GM19035 (cell line): ENCODE measurements around the gene DRD1.

ENCODE experiments used
- ATAC-seq: cut with Tn5 transposase; IDR thresholded peaks from one replicate; pipeline ENCODE4 v1.9.1; 2021; ENCODE audit not compliant: unreplicated experiment

DRD1 gene

DNA sequence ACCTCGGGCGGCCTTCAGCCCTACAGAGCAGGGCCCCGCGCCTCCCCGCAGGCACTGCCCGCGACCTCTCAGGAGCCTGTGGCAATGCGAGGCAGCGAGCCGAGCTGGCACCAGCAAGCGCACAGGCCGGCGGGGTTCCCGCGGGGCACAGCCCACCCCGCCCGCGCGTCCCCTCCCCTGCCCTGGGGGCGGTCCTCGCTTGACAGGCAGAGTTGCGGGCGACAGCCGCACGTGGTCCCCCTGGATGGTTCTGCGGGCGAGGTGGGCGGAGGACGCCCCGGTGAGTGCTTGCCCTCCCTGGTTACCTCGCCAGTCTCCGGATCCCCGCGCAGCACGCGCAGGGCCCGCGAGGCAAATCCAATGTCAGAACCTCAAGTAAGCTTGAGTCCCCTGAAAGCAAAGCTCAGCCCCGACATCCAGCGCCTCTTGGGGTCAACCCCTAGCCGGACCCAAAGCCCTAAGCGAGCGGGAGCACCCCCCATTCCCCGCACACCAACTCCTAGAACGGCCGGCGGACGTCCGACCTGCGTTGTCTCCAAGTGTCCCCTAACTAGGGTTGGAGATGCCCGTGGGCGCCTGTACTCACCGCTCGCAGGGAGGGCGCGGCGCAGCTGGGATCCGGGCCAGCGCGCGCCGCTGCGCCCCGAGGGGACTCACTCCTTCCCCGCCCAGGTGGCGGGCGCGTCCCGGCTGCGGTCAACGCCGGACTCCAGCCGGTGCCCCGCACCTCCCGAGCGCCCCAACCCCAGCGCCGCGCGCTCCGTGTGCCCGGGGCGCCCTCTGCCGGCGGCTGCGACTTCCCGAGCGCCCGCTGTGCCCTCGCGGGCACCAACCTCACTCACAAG is at the start of gene DRD1:
Gene DRD1 (minus strand): TSS at position 123 of the 845 bp plus-strand sequence. CDS start 1,083 bp downstream, outside the sequence.
- ATAC-seq: no peak

DNA sequence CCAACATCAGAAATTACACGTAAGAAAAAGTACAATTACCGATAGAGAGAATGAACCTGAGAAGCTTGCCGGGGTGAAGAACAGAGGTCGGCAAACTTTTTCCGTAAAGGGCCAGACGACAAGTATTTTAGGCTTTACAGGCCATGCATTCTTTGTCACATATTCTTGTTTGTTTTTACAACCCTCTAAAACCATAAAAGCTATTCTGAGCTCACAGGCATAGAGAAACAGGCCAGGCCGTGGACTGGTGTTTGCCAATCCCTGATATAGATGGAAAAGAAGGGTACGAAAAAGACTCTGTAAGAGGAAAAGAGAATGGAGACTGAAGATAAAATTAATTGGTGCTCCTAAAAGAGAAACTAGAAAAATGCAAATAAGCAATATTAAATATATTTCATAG is 49.7 kb upstream of the DRD1 start:
- no peak for ATAC-seq

DNA sequence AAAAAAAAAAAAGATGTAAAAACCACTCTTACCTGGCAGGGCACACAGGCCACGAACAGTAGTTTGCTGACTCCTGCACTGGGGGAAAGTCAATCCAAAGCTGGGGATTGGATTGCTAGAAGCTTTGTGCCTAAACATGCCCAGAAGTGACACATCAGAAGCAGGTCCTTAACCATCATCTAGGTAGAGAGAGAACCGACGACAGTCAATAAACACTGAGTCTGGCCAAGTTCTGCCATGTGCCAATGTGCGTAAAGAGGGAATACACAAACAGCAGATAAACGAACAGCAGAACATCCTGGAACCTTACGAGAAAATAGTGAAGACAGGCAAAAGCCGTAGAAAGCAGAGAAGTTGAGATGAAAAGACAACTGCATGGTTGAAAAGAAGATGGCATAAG is 49.3 kb upstream of the DRD1 start:
- no peak for ATAC-seq

DNA sequence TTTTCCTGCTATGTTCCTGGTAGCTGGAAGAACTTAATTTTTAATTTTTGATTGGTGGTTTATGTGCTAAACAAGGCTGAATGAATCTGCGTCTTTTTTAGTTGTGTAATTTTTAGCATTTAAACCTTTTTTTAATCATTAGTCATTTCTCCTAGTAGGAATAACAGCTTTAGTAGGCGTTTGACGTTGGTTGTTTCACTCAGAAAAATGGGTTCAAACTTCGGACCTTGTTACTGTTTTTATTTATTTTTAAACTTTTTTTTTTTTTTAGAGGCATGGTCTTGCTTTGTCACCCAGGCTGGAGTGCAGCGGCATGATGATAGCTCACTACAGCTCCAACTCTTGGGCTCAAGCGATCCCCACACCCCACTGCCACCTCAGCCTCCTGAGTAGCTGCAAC is 47.2 kb upstream of the DRD1 start:
- no peak for ATAC-seq

DNA sequence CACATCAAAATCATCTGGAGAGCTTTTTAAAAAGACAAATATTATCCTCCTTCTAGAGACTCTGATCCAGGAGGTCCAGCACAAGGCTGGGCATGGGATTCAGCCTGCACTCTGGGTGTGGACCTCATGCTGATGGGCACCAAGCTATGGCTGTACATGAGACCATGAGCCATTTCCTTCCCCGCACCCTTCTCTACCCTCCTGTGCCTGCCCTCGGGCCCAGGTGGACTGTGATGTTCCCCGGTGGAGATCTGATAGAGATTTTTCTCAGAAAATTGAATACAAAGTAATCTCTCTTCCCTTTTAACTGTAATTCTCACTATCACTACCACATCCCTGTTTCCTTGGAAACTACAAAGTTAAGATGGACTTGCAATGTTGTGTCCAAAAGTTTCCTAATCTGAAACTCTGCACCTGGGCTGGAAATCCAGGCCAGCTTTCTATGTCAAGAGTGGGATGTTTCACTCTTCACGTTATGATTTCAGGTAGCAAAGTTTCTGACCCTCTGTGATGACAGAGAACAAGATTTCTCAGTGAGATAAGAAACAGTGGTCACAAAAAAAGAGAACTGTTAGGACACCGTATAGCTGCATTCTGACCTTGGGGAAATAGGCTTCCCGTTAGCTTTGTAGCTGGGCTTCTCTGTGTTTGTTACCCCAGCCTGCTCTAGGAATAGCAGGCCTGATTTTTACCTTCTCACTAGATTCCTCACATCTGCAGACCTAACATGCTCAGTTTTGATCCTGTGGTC is 45.9 kb upstream of the DRD1 start:
- no peak for ATAC-seq

DNA sequence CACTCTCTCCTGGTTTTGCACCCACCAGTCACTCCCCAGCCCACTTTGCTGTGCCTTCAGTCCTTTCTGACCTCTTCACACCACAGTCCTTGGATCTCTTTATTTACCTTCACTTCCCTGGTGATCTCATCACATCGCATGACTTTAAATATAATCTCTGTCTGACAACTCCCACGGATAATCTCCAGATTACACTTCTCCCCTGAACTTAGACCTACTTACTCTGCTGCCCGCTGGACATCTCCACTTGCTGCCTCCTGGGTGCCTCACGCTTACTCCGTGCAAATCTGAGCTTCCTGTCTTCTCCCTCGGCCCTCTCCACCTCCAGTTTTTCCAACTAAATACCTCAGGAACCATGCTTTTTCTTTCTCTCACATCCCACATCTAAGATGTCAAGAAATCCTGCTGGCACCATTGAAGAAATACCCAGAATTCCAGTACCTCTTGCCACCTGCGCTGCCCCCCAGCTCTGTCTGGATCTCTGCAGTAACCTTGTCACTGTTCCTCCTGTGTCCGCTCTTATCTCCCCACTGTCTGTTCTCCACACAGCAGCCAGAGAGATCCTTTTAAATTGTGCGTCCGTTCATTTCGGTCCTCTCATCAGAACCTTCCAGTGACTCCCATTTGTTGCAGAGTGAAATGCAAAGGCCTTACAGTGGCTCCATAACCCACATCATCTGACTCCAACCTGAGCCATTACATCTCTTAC is 43.7 kb upstream of the DRD1 start:
- no peak for ATAC-seq

DNA sequence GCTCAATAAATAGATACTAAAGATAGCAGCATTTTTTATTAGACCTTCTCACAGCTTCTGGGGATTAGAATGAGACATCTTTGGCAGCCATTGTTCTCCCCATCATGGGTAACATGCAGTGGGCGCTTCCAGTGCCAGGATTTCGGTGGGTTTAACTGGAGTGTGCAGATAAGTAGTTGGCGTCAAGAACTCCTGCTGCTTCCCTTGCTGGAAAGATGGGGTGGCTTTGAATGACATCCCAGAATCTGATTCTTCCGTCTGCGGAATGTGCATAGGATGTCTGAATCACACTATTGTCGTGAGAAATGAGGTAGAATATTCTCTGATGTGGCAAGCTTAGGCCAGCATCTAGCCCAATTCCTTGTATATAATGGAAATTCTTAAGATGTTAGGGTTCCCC is 41.6 kb upstream of the DRD1 start:
- no peak for ATAC-seq

DNA sequence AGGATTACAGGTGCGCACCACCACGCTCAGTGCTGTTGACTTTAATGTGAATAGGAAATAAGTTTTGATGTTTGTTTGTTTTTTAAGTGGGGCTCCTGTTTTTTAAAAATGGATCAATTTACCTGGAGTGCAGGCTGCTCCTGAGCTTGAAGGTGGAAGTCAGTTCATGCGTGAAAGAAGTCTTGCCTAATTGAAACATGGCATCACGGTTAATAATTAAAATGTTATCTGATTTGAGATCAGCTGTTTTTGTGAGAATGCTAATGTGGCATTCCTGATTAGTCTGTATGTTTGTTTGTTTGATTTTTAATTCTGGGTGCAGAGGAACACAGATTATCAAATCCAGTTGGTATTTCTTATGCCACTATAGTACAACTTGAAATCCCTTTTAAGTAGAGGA is 40.8 kb upstream of the DRD1 start:
- ATAC-seq: no peak

DNA sequence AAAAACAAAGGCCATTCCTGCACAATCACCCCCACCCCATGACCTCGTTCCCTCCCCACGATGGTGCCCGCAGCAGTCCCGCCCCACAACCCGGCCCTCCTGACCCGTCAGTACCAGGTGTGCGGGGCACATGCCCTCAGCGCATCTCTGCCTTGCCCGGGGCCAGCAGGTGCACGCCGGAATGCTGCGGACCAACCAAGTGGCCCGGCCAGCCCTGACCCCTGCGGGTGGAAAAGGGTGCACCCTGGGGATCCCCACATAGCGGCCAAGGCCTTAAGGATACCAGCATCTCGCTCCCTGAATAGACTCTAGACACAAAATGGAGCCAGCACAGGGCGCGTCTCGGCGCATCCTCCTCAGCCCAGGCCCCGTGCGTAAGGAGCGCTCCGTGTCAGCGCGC is 40.3 kb upstream of the DRD1 start:
- no peak for ATAC-seq

DNA sequence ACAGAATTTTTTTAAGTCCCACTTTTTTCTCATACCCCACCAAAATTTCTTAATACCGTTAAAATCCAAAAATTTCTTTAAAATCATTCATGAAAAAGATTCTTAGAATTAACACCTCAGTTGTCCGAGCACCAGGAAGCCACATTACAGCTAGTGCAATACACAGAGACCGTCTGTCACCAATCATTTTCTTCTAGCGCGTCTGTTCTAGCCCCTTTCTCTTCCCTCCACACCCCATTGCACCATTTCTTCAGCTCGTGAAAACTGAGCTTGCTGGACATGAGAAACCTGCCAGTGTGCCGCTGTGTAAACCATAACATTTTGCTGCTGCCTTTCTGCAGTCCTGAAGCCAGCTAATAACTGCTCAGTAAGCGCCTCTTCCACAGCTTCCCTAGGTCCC is 39.4 kb upstream of the DRD1 start:
- ATAC-seq: no peak

DNA sequence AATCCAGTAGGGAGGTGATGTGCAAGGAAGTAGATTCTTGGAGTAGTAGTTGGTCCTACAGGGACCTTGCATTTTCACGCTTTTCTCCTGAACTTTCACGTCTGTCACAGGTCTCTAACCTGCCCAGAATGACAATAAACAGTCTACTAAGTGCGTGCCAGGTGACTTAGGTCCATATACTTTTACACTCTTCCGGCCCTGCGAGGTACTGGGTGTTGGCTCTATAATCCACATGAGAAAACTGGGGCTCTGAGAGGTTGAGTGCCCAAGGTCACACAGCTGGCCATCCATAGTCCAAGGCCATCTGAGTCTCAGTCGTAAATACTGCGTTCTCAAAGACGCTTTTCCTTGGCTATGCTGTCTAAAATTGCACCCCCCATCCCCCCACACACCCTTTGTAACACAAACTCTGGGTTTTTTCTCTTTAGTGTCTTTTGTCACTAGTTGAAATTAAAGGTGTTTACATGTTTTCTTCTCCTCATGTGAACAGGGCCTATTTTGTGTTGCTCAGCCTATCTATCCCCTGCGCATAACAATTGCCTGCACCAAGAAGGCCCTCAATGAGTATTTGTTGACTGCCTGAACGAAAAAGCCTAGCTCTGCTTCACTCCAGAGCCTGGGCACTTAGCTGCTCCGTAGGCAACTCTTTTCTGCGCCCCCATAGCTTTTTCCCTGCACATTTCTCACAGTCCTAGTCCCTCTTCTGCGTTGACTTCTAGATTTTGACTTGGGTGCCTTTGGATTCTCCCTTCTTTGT is 35.3 kb upstream of the DRD1 start:
- no peak for ATAC-seq

DNA sequence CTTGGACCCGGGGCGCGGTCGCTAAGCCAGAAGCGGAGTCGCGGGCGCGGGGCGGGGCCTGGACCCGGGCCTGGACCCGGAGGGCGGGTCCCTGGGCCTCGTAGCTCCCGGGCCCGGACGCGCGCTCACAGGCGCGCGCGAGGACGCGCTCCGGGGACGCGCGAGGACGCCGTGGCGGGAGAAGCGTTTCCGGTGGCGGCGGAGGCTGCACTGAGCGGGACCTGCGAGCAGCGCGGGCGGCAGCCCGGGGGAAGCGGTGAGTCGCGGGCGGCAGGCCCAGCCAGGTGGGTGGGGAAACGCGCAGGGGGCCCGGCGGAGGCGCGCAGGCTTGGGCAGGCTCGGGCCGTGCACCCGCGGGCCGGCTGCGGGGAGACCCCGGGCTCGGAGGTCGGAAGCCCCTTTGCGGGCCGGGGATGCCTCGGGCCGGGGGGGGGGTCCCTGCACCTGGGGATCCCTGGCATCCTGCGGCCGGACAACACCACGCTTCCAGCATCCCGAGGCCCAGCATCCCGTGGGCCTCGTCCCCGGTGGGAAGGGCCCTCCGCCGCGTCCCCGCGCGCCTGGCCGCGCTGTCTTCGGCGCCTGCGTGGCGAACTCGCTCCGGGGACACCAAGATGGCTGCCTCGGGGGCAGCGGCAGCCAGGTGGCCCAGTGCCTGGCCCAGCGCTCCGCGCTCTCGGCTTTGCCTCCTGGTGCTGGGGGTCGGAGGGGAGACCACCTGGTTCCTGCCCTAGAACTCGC is 34.6 kb upstream of the DRD1 start, which contains the start of gene SFXN1:
Gene SFXN1 (plus strand): TSS at position 177 of the 741 bp plus-strand sequence. CDS start 13,544 bp downstream, outside the sequence.
- ATAC-seq: peak; percentile 93

DNA sequence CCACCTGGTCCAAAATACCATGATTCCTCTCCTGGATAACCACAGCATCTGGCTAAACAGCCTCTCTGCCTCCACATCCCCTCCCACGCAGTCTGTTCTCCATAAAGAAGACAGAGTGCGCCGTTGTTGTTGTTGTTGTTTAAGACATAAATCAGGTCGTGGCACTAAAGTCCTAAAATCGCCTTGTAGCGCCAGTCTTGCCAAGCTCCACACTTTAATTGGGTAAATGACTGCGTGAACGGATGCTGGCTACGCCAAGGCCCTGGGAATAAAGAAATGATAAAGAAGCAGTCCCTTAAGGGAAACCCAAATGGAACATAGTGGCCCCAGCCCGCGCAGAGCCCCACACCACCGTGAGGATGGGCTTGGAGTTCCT is 34.0 kb upstream of the DRD1 start:
- no peak for ATAC-seq

DNA sequence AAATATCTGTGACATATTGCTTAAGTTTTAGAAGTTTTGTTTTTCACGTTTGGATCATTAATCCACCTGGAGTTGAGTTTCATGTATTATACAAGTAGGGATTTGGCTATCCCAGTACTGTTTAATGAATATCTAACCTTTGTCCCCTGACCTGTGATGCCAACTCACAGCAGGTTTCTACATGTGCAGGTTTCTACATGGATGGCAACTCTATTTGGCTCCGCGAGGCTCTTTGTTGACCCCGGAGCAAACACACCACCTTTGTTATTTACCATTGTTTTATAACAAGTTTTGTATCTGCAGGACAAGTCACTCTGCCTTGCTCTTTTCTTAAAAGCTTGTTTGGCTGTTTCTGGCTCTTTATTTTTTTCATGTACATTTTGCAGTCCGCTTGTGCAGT is 33.5 kb upstream of the DRD1 start:
- no peak for ATAC-seq

DNA sequence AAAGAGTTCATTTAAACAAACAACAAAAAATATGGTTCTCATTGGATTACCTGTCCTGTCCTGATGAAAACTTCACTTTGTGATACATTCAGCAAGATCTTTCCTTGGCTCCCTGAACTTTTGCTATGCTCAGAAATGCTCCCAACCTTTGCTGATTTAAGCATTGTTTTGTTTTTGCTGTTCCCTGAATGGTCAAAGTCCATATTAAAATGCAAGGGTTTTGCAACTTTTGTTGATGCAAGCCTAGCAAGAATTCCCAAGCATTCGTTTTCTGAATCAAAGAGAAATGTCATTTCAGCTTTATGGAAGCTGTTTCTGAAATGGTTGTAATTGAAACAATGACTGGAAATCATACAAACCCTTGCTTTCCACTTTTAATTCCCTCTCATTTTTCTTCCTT is 31.3 kb upstream of the DRD1 start:
- no peak for ATAC-seq

DNA sequence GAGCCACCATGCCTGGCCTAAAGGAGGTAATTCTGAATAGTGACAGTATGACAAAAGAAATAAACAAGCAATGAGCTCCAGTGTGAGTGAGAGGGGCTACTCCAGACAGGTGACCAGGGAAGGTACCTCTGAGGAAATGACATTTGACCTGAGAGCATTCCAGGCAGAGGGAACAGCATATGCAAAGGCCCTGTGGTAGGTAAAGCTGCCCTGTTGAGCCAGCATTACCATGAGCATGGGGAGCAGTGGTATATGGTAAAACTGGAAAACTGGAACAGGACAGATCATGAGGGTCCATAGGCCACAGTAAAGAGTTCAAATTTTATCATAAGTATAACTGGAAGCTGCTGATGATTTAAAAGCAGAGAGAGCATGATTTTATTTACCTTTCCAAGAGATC is 28.4 kb upstream of the DRD1 start:
- ATAC-seq: no peak

DNA sequence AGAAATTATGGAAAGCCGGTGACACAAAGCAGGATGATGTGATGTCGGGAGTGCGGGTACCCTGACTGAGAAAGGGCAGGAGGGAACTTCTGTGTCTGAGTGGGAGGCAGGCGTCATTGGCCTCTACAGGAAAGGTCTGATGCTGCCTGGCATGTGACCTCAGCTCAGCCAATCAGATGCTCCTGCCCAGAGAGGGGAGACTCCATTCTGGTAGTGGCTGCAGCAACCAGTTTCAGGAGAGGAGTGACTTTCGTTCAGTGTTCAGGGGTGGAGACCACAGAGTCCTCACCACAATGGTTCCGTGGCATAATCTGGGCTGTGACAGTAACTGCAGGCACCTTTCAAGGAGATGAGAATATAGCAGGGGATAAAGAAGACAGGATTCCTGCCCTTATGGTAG is 27.6 kb upstream of the DRD1 start:
- ATAC-seq: no peak

DNA sequence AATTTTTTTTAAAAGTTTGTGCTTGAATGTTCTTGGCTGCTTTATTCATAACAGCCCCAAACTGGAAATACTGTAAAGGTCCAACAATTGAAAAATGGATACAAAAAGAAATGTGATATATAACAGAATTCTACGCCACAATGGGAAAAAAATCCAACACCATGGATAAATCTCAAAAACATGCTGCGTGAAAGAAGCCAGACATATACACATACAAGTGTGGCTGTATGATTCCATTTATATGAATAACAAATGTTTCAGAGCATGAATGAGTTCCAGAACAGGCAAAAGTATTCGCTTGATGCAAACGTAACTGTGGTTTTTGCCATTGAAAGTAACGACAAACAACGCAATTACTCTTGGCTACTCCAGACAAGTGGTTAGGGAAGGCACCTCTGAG is 27.2 kb upstream of the DRD1 start:
- no peak for ATAC-seq

DNA sequence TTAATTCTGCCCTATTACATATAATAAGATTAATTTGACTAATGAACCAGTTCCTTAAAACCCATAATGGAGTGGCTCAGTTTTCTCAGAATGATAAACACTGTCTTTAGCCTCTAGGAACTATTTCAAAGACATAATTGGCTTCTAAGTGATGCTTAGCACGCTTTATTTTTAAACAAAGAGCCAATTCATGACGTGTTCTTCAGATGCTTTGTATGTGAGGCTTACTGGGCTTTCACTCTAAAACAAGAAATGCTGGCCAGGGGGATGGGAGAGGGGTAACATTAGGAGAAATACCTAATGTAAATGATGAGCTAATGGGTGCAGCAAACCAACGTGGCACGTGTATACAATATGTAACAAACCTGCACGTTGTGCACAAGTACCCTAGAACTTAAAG is 26.8 kb upstream of the DRD1 start:
- ATAC-seq: no peak

DNA sequence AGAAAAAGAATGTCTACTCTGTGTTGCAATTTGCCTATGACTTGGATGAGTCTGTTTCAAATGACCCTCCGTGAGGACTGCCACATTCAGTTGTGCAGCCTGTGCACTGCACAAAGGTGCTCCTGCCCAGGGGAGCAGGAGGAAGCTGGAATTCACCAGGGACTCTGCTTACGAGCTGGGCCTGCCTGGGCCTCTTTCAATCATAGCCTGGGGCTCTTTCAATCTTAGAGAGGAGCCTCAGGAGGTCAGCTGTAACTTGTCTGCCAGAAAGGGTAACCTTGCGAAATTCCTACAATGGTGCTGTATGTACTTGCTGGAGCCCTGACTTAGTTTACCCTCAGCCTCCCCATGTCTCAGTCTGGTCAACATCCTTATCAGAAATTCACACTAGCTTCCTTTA is 25.9 kb upstream of the DRD1 start:
- no peak for ATAC-seq
